Kidney (tissue), 14 donors: Measurements from ENCODE around the gene CCDC50. TPM values are rescaled to one million over a fixed set of nuclear protein-coding genes. Genes with fewer than 3 reads are reported as not detected.

Source experiments
- DNase-seq, 5 donors: peaks; one replicate each; pipeline ENCODE4 v3.0.0-alpha.2; 2013 to 2020
- FAIRE-seq: peaks from 2 replicates; lab custom pipeline; 2012; peaks lifted over from hg19 to GRCh38; lab: Jason Lieb, UNC
- H3K27ac ChIP-seq, 2 donors: one replicate each; pipeline ENCODE4 v1.7.0; 2013; ENCODE audit warnings: low read depth in 2 of 2, low read length in 2 of 2, inconsistent platforms in 1 of 2
- H3K27me3 ChIP-seq: one replicate; pipeline ENCODE4 v1.7.1; 2013; ENCODE audit warnings: low read length, inconsistent platforms; ENCODE audit not compliant: control insufficient read depth, insufficient read depth
- H3K36me3 ChIP-seq, 3 donors: one replicate each; pipeline versions ENCODE4 v1.7.0 to v1.7.1; 2013; ENCODE audit warnings: low read length in 3 of 3, control low read depth in 1 of 3, inconsistent platforms in 1 of 3; ENCODE audit not compliant: insufficient read depth in 3 of 3, control insufficient read depth in 2 of 3
- H3K4me1 ChIP-seq, 3 donors: one replicate each; pipeline versions ENCODE4 v1.7.0 to v1.7.1; 2013; ENCODE audit warnings: low read length in 3 of 3, inconsistent platforms in 1 of 3, low read depth in 1 of 3; ENCODE audit not compliant: control insufficient read depth in 2 of 3, insufficient read depth in 2 of 3
- H3K4me3 ChIP-seq, 3 donors: one replicate each; pipeline versions ENCODE4 v1.7.0 to v1.8.1; 2013; ENCODE audit warnings: low read length in 3 of 3, control low read depth in 1 of 3, inconsistent platforms in 1 of 3
- H3K9ac ChIP-seq, 3 donors: one replicate each; pipeline versions ENCODE4 v1.7.0 to v1.7.1; 2013; ENCODE audit warnings: low read length in 3 of 3, control low read depth in 1 of 3, inconsistent platforms in 1 of 3
- H3K9me3 ChIP-seq, 3 donors: one replicate each; pipeline versions ENCODE4 v1.7.0 to v1.7.1; 2013; ENCODE audit warnings: low read length in 3 of 3, control low read depth in 1 of 3, inconsistent platforms in 1 of 3; ENCODE audit not compliant: control insufficient read depth in 2 of 3, insufficient read depth in 1 of 3
- CTCF ChIP-seq: IDR thresholded peaks from 3 replicates; pipeline ENCODE4 v1.5.1; 2012; ENCODE audit warnings: mild to moderate bottlenecking, moderate library complexity, borderline replicate concordance; ENCODE audit not compliant: insufficient read depth; ENCODE audit errors: extremely low read depth
- intact Hi-C: fragments of 100-400 bp; cut with DNase I; formaldehyde crosslinking; loops from one replicate; pipeline ENCODE4 v1.11.1; 2022
- polyA plus RNA-seq: library from polyadenylated mRNA; stranded (reverse); fragments of 350-450 nt; fragmentation: Illumina TruSeq; extraction: RNeasy Lipid Tissue Mini Kit (QIAGEN cat#74804); gene quantifications from one replicate; pipeline ENCODE4 v1.2.3, GENCODE V29; 2014; ENCODE audit warnings: low read depth, low replicate concordance; ENCODE audit not compliant: insufficient read depth
- total RNA-seq: library from RNA; stranded (reverse); fragmentation: NEBNext Ultra II Directional; extraction: Animal tissue kit (Norgen Biotek cat#: 25700); gene quantifications from one replicate; pipeline ENCODE4 v1.2.1, GENCODE V29; 2021
- donor health status: control.
- donor health status: control.
- donor health status: control.
- donor health status: control.
- donor health status: control.
- donor health status: DM: yes; HTN: yes; CAD: no.
- donor health status: Normal renal cell carcinoma (clear cell type).

CCDC50 gene
- total and polyA plus RNA-seq, 2 donors from 2014 or later, result 34.7 to 105 TPM

- no peaks in the 10 kb centered on the region for H3K9me3 ChIP-seq
- H3K27ac ChIP-seq, result no peak overlapping the region
- intact Hi-C loops, result no loop called here
- H3K9ac ChIP-seq, result no peak overlapping the region
- H3K4me3 ChIP-seq, result no peak overlapping the region
- FAIRE-seq (no peak), DNase-seq (no peak)
- no peaks in the 10 kb centered on the region for H3K27me3 ChIP-seq
- TF ChIP-seq CTCF, result no peak
- peaks cover 0 to 19% (median 3%) of the 10 kb centered on the region in 3 donors for H3K4me1 ChIP-seq
- no peaks in the 10 kb centered on the region for H3K36me3 ChIP-seq
Measured at GRCh38 chr3:191334346-191334893, 5.2 kb downstream of the CCDC50 start.

- FAIRE-seq, result no peak
- Histone ChIP-seq H3K27ac (no peak overlapping the region), H3K4me3 (no peak overlapping the region), H3K36me3 (no peaks in the 10 kb centered on the region), H3K9me3 (no peaks in the 10 kb centered on the region), H3K4me1 (peaks cover 0 to 13% (median 6%) of the 10 kb centered on the region in 3 donors), H3K9ac (no peak overlapping the region), H3K27me3 (no peaks in the 10 kb centered on the region)
- DNase-seq, result no peak
- no peak for TF ChIP-seq CTCF
- intact Hi-C loops, result no loop called here
Measured at GRCh38 chr3:191336833-191337232, 7.6 kb downstream of the CCDC50 start.

- DNase-seq, result no peak
Measured at GRCh38 chr3:191338177-191338488, 8.9 kb downstream of the CCDC50 start.

More at GRCh38 chr3:191338177-191338488, 8.9 kb downstream of the CCDC50 start:
- no peak overlapping the region for H3K4me3 ChIP-seq
- H3K36me3 ChIP-seq, result no peaks in the 10 kb centered on the region
- peaks cover 0 to 18% (median 4%) of the 10 kb centered on the region in 3 donors for H3K4me1 ChIP-seq
- no peak for TF ChIP-seq CTCF
- no peaks in the 10 kb centered on the region for H3K27me3 ChIP-seq
- no peak overlapping the region for H3K9ac ChIP-seq
- no peaks in the 10 kb centered on the region for H3K9me3 ChIP-seq
- intact Hi-C loops, result no loop called here
- H3K27ac ChIP-seq, result no peak overlapping the region
- no peak for FAIRE-seq
